Ramos (cell line): ENCODE results near the gene APOBEC3C.
"Not testable (repeated sequence)": the region's sequence is repeated elsewhere in the genome, so short reads cannot be mapped to it uniquely, and the experiment has no call there.

Experiments used
- in situ Hi-C: fragments of 300-500 bp; cut with MboI; formaldehyde crosslinking; loops from one replicate; pipeline ENCODE4 v1.14.3; 2022; ENCODE audit warnings: low sequenced_read_pairs; ENCODE audit not compliant: unreplicated experiment

The APOBEC3C gene

DNA sequence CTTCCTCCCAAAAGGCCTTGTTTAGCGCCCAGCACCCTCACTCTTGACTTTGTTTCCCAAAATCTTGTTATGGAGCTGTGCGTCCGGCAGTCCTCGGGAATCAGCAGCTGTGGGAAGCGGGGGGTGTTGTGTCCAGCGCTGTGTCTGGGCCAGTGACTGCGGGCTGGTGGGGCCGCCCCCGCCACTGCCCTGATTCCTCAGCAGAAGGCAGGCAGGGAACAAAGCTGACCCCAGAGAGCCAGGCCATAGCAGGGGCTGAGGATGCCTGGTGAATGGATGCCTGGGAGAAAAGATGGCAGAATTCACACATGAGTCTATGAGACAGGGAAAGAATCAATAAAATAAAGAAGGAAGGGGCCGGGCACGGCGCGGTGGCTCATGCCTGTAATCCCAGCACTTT is 2.5 kb downstream of the APOBEC3C start:
- in situ Hi-C loops = no loop called here

DNA sequence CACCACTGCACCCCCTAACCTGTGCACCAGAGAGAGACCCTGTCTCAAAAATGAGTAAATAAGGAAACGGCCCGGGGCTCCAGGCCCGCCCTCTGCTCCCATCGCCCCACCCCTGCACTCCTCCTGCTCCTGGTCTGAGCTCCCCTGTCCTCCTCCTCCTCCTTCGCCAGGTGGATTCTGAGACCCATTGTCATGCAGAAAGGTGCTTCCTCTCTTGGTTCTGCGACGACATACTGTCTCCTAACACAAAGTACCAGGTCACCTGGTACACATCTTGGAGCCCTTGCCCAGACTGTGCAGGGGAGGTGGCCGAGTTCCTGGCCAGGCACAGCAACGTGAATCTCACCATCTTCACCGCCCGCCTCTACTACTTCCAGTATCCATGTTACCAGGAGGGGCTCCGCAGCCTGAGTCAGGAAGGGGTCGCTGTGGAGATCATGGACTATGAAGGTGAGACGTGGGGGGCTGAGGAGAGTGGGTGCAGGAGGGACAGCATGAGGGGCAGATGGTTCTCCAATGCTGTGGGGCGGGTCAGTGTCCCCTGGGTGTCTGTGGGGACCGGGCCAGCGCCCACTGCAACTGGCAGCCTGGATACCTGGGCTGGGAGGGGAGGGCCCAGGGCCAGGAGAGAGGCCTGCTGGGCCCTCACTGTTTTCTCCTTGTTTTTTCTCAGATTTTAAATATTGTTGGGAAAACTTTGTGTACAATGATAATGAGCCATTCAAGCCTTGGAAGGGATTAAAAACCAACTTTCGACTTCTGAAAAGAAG is 3.7 kb downstream of the APOBEC3C start:
- in situ Hi-C loops = no loop called here

DNA sequence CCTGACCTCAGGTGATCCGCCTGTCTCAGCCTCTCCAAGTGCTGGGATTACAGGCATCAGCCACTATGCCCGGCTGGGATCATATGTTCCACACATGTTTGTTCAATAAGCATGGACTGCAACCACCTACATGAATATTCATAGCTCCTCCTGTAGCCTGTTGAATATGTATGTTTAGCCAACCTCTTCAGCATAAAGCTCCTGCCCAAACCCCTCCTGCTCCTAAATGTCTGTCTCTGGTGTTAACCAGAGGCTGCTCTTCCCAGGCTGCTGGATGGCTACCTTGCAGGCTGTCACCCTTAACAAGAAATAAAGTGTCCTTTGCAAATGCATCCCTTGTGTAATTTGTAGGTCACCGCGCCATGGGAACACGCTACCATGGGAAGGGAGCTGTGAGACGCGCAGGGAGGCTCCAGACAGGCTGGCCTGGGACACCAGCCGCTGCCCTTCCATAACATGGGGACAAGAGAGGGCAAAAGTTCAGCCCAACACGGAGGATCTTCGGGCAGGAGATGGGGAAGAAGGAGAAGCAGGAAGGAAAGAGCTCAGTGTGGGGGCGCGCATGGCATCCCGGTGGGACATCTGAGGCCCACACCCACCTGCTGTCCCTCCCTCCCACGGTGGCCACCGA is 6.1 kb downstream of the APOBEC3C start:
- in situ Hi-C loops = not testable (repeated sequence)

DNA sequence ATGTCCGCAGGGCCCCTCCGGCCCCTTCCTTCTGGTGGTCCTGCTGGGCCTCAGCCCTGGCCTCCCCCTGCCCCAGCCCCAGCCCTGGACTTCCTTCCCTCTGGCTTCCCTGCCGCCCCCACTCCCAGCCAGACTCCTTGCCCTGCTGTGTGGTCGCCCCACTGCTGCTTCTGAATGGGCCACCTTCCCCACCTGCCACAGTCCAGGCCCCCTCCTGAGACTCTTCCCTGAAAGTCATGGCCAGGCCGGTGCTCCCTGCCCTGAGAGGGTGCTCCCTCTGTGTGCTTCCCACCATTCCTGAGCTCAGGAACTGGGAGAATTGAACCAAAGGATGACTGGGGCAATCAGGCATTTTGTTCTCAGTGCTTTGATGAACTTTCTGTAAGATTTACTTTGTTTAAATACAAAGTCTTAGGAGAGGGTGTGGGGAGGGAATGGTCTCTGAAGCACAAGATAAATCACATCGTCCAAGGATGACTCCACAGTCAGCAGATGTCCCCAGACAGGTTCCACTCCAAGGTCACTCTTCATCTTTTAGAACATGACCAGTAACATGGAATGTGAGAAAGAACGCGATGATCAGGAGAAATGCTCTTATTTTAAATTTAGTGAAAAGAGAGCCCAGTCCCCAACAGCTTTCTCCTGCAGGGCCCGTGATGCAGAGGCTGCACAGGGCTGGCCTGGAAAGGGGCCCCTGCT is 7.6 kb downstream of the APOBEC3C start:
- in situ Hi-C loops = no loop called here

DNA sequence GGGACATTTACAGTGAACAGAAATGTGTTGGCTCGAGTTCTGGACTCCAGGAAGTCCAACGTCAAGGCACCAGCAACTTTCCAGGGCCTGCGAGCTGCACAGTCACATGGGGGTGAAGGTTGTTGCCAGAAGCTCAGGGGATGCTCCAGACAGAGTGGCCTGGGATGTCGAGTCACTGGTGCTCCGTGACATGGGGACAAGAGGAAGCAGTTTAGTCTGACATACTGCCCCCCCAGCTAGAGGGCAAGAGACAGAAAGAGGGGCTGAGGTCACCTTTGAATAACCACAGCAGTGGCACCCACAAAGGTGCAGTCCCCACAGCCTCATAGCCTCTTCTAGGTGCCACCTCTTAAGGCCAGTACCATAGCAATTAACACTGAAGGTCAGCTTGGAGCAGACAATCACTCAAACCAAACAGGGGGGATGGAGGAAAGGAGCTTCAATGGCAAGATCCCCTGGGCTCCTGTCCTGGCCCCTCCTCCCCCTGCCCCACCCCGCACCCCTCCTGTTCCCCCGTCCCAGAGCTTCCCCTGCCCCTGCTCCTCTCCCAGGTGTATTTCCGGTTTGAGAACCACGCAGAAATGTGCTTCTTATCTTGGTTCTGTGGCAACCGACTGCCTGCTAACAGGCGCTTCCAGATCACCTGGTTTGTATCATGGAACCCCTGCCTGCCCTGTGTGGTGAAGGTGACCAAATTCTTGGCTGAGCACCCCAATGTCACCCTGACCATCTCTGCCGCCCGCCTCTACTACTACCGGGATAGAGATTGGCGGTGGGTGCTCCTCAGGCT is 10.7 kb downstream of the APOBEC3C start:
- in situ Hi-C loops = no loop called here

DNA sequence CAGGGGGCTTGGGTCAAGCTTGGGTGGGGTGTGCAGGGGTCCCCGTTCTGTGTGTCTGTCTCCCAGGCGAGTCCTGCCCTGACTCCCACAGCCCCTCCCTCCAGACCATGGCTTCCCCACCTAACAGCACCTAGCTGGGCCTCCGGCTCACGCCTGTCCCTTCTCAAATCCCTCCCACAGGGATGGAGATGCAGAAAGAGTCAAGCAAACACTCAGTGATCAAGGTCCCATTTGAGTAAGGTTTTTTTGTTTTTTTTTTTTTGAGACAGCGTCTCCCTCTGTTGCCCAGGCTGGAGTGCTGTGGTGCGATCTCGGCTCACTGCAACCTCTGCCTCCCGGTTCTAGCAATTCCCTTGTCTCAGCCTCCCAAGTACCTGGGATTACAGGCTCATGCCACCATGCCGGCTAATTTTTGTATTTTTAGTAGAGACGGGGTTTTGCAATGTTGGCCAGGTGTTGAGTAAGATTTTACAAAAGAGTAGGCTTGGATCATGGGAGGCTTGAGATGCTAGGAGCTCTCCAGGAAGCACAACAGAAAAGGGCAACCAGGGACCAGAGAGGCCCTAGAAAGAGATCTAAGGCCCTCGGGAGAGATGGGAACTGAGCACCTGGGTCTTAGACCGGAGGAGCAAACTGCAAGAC is 12.6 kb downstream of the APOBEC3C start:
- in situ Hi-C loops = no loop called here

DNA sequence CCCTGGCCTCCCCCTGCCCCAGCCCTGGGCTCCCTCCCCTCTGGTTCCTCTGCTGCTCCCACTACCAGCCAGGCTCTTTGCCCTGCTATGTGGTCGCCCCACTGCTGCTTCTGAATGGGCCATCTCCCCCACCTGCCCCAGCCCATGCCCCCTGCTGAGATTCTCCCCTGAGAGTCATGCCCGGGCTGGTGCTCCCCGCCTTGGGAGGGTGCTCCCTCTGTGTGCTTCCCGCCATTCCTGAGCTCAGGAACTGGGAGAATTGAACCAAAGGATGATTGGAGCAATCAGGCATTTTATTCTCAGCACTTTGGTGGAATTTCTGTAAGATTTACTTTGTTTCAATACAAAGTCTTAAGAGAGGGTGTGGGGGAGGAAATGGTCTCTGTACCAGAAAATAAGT is 13.7 kb downstream of the APOBEC3C start:
- in situ Hi-C loops = no loop called here

DNA sequence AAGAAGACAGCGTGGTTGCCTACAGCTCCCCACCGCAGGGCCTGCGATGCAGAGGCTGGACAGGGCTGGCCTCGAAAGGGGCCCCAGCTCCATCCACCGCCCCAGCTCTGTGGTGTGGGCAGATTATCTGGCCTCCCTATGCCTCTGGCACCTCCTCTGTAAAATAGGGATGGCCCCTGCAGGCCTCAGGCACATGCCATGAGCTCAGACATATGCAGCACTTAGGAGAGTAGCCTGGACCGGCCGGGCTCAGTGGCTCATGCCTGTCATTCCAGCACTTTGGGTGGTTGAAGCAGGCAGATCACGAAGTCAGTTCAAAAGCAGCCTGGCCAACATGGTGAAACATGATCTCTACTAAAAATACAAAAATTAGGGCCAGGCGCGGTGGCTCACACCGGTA is 14.2 kb downstream of the APOBEC3C start:
- in situ Hi-C loops = no loop called here

DNA sequence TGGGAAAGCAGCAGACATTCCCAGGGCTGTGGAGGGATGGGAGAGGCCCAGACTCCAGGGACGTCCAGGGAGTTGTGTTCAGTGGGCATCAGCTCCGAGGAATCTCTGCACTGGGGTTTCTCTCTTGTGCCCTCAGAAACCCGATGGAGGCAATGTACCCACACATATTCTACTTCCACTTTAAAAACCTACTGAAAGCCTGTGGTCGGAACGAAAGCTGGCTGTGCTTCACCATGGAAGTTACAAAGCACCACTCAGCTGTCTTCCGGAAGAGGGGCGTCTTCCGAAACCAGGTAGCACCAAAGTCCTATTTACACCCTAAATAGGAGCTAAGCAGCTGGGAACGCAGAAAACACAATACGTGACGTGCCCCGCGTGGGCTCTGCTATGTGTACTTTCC is 15.2 kb downstream of the APOBEC3C start:
- in situ Hi-C loops = no loop called here

DNA sequence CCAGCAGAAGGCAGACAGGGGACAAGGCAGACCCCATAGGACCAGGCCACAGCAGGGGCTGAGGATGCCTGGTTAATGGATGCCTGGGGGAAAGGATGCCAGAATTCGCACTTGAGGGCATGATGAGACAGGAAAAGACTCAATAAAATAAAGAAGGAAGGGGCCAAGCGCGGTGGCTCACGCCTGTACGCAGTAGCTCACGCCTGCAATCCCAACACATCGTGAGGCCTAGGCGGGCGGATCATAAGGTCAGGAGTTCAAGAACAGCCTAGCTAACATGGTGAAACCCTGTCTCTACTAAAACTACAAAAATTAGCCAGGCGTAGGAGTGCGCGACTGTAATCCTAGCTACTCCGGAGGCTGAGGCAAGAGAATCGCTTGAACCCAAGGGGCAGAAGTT is 16.6 kb downstream of the APOBEC3C start:
- in situ Hi-C loops = no loop called here

DNA sequence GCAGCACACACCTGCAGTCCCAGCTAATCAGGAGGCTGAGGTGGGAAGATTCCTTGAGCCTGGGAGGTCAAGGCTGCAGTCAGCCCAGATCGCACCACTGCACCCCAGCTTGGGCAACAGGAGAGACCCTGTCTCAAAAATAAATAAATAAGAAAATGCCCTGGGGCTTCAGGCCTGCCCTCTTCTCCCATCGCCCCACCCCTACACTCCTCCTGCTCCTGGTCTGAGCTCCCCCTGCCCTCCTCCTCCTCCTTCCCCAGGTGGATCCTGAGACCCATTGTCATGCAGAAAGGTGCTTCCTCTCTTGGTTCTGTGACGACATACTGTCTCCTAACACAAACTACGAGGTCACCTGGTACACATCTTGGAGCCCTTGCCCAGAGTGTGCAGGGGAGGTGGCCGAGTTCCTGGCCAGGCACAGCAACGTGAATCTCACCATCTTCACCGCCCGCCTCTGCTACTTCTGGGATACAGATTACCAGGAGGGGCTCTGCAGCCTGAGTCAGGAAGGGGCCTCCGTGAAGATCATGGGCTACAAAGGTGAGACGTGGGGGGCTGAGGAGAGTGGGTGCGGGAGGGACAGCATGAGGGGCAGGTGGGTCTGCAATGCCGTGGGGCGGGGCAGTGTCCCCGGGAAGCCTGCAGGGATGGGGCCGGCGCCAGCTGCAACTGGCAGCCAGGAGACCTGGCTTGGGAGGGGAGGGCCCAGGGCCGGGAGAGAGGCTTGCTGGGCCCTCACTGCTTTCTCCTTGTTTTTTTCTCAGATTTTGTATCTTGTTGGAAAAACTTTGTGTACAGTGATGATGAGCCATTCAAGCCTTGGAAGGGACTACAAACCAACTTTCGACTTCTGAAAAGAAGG is 17.6 kb downstream of the APOBEC3C start:
- in situ Hi-C loops = not testable (repeated sequence)

DNA sequence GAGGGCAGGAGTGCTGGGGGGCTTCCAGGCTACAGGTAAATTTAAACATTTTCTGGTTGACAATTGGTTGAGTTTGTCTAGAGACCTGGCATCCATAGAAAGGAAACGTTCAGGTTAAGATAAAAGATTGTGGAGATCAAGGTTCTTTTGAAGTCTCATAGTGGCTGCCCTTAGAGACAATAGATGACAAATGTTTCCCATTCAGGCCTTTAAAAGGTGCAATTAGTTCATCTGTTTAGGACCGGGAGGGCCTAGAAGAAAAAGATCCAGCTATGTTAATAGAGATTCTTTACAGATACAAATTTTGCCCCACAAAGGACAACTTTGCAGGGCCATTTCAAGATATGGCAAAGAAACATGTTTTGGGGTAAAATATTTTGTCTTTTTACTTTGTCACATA is 23.0 kb downstream of the APOBEC3C start:
- in situ Hi-C loops = not testable (repeated sequence)

DNA sequence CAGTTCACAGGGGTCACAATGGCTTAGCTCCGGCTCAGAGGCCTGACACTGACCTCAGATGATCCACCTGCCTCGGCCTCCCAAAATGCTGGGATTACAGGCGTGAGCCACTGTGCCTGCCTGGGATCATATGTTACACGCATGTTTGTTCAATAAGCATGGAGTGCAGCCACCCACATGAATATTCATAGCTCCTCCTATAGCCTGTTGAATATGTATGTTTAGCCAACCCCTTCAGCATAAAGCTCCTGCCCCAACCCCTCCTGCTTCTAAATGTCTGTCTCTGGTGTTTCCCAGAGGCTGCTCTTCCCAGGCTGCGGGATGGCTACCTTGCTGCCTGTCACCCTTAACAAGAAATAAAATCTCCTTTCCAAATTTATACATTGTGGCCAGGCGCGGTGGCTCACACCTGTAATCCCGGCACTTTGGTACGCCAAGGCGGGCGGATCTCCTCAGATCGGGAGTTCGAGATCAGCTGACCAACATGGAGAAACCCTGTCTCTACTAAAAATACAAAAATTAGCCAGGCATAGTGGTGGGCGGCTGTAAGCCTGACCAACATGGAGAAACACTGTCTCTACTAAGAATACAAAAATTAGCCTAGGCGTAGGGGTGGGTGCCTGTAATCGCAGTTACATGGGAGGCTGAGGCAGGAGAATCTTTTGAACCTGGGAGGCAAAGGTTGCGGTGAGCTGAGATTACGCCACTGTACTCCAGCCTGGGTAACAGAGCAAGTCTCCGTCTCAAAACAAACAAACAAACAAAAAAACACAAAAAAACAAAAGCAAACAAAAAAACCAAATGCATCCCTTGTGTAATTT is 25.5 kb downstream of the APOBEC3C start:
- in situ Hi-C loops = no loop called here

DNA sequence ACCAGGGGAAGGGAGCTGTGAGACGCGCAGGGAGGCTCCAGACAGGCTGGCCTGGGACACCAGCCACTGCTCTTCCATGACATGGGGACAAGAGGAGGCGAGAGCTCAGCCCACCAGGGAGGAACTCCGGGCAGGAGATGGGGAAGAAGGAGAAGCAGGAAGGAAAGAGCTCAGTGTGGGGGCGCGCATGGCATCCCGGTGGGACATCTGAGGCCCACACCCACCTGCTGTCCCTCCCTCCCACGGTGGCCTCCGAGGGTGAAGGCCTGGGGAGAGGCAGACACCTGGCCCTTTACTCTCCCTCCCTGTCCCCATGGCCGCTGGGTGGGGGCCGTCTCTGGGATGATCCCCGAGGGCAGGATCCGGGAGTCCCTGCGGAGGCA is 26.1 kb downstream of the APOBEC3C start:
- in situ Hi-C loops = not testable (repeated sequence)

DNA sequence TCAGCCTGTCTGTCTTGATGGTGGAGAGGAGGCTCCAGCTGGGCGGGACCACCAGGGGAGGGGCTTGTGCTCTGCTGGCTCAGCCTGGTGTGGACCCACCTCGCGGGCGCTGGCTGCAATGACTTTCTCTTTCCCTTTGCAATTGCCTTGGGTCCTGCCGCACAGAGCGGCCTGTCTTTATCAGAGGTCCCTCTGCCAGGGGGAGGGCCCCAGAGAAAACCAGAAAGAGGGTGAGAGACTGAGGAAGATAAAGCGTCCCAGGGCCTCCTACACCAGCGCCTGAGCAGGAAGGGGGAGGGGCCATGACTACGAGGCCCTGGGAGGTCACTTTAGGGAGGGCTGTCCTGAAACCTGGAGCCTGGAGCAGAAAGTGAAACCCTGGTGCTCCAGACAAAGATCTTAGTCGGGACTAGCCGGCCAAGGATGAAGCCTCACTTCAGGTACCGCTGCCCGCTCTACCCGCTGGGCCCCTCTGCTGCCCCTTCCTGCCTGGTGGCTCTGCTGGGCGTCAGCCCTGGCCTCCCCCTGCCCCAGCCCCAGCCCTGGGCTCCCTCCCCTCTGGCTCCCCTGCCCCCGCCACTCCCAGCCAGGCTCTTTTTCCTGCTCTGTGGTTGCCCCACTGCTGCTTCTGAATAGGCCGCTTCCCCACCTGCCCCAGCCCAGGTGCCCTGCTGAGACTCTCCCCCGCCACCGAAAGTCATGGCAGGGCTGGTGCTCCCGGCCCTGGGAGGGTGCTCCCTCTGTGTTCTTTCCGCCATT is 26.7 kb downstream of the APOBEC3C start, which contains the start of gene APOBEC3F:
APOBEC3F (plus strand) TSS at position 327 of the 759 bp plus-strand sequence; CDS start at position 424, 97 bp downstream.
- in situ Hi-C loops = not testable (repeated sequence)

DNA sequence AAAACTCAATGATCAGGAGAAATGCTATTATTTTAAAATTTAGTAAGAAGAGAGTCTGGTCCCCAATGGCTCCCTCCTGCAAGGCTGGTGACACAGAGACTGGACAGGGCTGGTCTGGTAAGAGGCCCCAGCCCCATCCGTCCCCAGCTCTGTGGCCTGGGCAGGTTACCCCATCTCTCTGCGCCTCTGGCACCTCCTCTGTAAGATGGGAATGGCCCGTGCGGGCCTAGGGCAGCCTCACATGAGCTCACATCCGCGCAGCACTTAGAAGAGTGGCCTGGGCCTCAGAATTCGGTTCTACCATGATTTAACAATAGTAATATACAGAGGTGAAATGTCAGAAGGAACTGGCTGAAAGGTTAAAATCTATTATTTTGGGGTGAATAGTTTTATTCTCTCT is 27.9 kb downstream of the APOBEC3C start:
- in situ Hi-C loops = no loop called here

DNA sequence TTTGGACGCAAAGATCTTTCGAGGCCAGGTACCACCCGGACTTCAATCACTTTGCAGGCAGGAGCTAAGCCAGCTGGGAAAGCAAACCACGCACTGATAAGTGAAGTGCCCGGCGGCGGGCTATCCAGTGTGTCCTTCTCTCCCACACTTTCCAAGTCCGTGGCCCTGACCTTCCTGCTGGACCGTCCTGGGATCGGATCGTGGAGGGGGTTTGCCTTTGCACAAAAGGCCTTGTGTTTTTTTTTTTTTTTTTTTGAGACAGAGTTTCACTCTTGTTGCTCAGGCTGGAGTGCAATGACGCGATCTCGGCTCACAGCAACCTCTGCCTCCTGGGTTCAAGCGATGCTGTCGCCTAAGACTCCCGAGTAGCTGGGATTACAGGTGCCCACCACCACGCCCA is 29.0 kb downstream of the APOBEC3C start:
- in situ Hi-C loops = not testable (repeated sequence)

DNA sequence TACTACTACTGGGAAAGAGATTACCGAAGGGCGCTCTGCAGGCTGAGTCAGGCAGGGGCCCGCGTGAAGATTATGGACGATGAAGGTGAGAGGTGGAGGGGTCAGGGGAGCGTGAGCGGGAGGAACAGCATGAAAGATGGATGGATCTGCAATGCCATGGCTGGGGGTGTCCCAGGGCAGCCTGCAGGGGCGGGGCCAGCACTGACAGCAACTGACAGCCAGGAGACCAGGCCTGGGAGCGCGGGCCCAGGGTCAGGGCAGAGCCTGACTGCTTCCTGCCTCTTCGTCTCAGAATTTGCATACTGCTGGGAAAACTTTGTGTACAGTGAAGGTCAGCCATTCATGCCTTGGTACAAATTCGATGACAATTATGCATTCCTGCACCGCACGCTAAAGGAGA is 31.1 kb downstream of the APOBEC3C start:
- in situ Hi-C loops = not testable (repeated sequence)
